Neural cell (in vitro differentiated cells): ENCODE results near the gene SF3B2. TPM values are rescaled to one million over a fixed set of nuclear protein-coding genes. Genes with fewer than 3 reads are reported as not detected.

Experiments used
- H2AFZ ChIP-seq: fragments of 200-600, 300-800 bp; sonication (generic), shearing (Covaris generic); 2 replicates; pipeline ENCODE4 v1.6.0; 2014; ENCODE audit warnings: low read depth, mild to moderate bottlenecking, antibody characterized with exemption, low read length, moderate library complexity
- H3F3A ChIP-seq: fragments of 200-600 bp; shearing (Covaris generic); 2 replicates; pipeline ENCODE4 v1.6.1; 2016; ENCODE audit warnings: mild to moderate bottlenecking, moderate library complexity, mixed read lengths, antibody characterized with exemption, low read length; ENCODE audit not compliant: insufficient read depth, poor library complexity, severe bottlenecking
- H3K27ac ChIP-seq: fragments of 200-600, 300-800 bp; sonication (generic), shearing (Covaris generic); 2 replicates; pipeline ENCODE4 v1.5.1; 2014; ENCODE audit warnings: mild to moderate bottlenecking, low read length, moderate library complexity
- H3K27me3 ChIP-seq: fragments of 300-800, 200-600 bp; sonication (generic), shearing (Covaris generic); 2 replicates; pipeline ENCODE4 v1.6.0; 2014; ENCODE audit warnings: mild to moderate bottlenecking, low read depth, low read length, moderate library complexity; ENCODE audit not compliant: insufficient read depth
- H3K36me3 ChIP-seq: fragments of 300-800, 200-600 bp; sonication (generic), shearing (Covaris generic); 2 replicates; pipeline ENCODE4 v1.5.1; 2014; ENCODE audit warnings: mild to moderate bottlenecking, antibody characterized with exemption, low read length, moderate library complexity; ENCODE audit not compliant: insufficient read depth
- H3K4me2 ChIP-seq: fragments of 300-800, 200-600 bp; sonication (generic), shearing (Covaris generic); 2 replicates; pipeline ENCODE4 v1.6.0; 2014; ENCODE audit warnings: mild to moderate bottlenecking, low read length
- H3K4me3 ChIP-seq: fragments of 300-800, 200-600 bp; sonication (generic), shearing (Covaris generic); 2 replicates; pipeline ENCODE4 v1.5.1; 2014; ENCODE audit warnings: mild to moderate bottlenecking, low read length, moderate library complexity
- H3K79me2 ChIP-seq: fragments of 200-600 bp; shearing (Covaris generic); replicated peaks from 2 replicates; pipeline ENCODE4 v1.6.0; 2014; ENCODE audit warnings: mild to moderate bottlenecking, low read length, moderate library complexity; ENCODE audit not compliant: insufficient read depth
- H3K9ac ChIP-seq: fragments of 300-800, 200-600 bp; sonication (generic), shearing (Covaris generic); 2 replicates; pipeline ENCODE4 v1.6.1; 2016; ENCODE audit warnings: mild to moderate bottlenecking, low read length, mixed read lengths
- H3K9me2 ChIP-seq: fragments of 200-600 bp; shearing (Covaris generic); 2 replicates; pipeline ENCODE4 v1.6.1; 2016; ENCODE audit warnings: mild to moderate bottlenecking, low read length, mixed read lengths; ENCODE audit not compliant: insufficient read depth
- H3K9me3 ChIP-seq: fragments of 200-600, 300-800 bp; sonication (generic), shearing (Covaris generic); 2 replicates; pipeline ENCODE4 v1.6.1; 2016; ENCODE audit warnings: mild to moderate bottlenecking, mixed run types, low read length, moderate library complexity, mixed read lengths
- H4K20me1 ChIP-seq: fragments of 200-600 bp; shearing (Covaris generic); 2 replicates; pipeline ENCODE4 v1.6.1; 2016; ENCODE audit warnings: mild to moderate bottlenecking, mixed run types; ENCODE audit not compliant: insufficient read depth
- CTCF ChIP-seq: fragments of 450-650 bp; IDR thresholded peaks from 2 replicates; pipeline ENCODE4 v1.5.1; 2014; ENCODE audit warnings: antibody characterized with exemption, mild to moderate bottlenecking, moderate library complexity; ENCODE audit not compliant: poor library complexity, severe bottlenecking
- EP300 ChIP-seq: fragments of 450-650 bp; conservative IDR thresholded peaks from 2 replicates; pipeline ENCODE4 v1.6.1; 2014; ENCODE audit warnings: antibody characterized with exemption, mild to moderate bottlenecking, moderate library complexity; ENCODE audit not compliant: poor library complexity, severe bottlenecking
- EZH2 ChIP-seq: fragments of 200-600, 300-800 bp; shearing (Covaris generic), sonication (generic); IDR thresholded peaks from 2 replicates; pipeline ENCODE4 v1.6.1; 2014; ENCODE audit warnings: antibody characterized with exemption, low read length, borderline replicate concordance, mild to moderate bottlenecking; ENCODE audit not compliant: insufficient read depth, poor library complexity, severe bottlenecking
- MXI1 ChIP-seq: fragments of 450-650 bp; conservative IDR thresholded peaks from 2 replicates; pipeline ENCODE4 v1.6.1; 2014; ENCODE audit warnings: antibody characterized with exemption, mild to moderate bottlenecking; ENCODE audit not compliant: poor library complexity, severe bottlenecking
- POLR2AphosphoS5 ChIP-seq: IDR thresholded peaks from 2 replicates; pipeline ENCODE4 v1.6.1; 2012
- RAD21 ChIP-seq: fragments of 450-650 bp; conservative IDR thresholded peaks from 2 replicates; pipeline ENCODE4 v1.6.1; 2014; ENCODE audit warnings: antibody characterized with exemption, mild to moderate bottlenecking, moderate library complexity
- REST ChIP-seq: IDR thresholded peaks from 2 replicates; pipeline ENCODE4 v1.6.1; 2012; ENCODE audit warnings: borderline replicate concordance
- SMC3 ChIP-seq: fragments of 450-650 bp; conservative IDR thresholded peaks from 2 replicates; pipeline ENCODE4 v1.6.1; 2014; ENCODE audit warnings: antibody characterized with exemption, mild to moderate bottlenecking, moderate library complexity; ENCODE audit not compliant: poor library complexity
- TAF1 ChIP-seq: IDR thresholded peaks from 2 replicates; pipeline ENCODE4 v1.6.1; 2012; ENCODE audit warnings: low read depth
- polyA plus RNA-seq: library from polyadenylated mRNA; depleted of rRNA; stranded (reverse); fragments of >200 nt; gene quantifications from 2 replicates; pipeline ENCODE4 v1.2.3, GENCODE V29; 2014

SF3B2 gene
- polyA plus RNA-seq, 1 donor from 2014 or later: 121 TPM

DNA sequence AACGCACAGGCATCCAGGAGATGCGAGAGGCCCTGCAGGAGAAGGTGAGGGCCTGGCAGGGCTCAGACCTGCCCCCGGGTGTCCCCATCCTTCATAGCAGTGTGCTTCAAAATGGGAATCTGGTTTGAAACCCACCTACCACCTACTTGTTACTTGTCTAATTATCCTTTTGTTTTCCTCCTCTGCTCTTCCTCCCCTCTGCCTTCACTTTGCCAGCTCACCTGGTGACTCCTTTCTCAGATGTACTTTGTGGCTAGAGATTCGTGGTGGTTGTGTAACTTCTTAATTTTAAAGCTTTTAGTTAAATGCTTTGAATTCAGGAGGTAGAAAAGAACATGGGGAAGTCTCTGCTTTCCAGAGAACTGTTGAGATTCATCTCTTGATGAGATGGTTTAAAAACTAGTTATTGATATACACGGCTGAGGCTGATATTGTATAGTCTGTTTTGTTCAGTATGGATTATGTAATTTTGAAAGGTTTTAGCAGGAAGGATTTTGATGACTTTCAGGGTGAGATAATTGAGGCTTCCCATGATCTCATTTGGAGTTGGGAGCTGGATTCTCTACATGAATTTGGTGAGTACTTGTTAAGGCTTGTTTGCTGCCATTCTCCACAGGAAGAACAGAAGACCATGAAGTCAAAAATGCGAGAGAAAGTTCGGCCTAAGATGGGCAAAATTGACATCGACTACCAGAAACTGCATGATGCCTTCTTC is 8.0 kb downstream of the SF3B2 start:
- H3K4me2 ChIP-seq: no peak overlapping the region
- H3K27ac ChIP-seq: no peak overlapping the region
- H4K20me1 ChIP-seq: no peaks in the 10 kb centered on the region
- H3K4me3 ChIP-seq: no peak overlapping the region
- H3K9me3 ChIP-seq: no peaks in the 10 kb centered on the region
- H3K79me2 ChIP-seq: peaks cover 7% of the 10 kb centered on the region
- peaks cover 8% of the 10 kb centered on the region for H3K36me3 ChIP-seq
- no peak overlapping the region for H3K9ac ChIP-seq
- H3K27me3 ChIP-seq: no peaks in the 10 kb centered on the region
- no peaks in the 10 kb centered on the region for H3F3A ChIP-seq
- no peaks in the 10 kb centered on the region for H3K9me2 ChIP-seq
- no peak for TF ChIP-seq CTCF
- no peak for TF ChIP-seq MXI1
- TF ChIP-seq SMC3: no peak
- TF ChIP-seq EP300: no peak
- no peak for TF ChIP-seq REST
- no peak for TF ChIP-seq TAF1
- no peak for TF ChIP-seq POLR2AphosphoS5
- TF ChIP-seq EZH2: no peak
- no peak for TF ChIP-seq RAD21
- no peak overlapping the region for H2AFZ ChIP-seq

- no peak overlapping the region for H3K4me2 ChIP-seq
- H3F3A ChIP-seq: no peaks in the 10 kb centered on the region
- no peak overlapping the region for H3K27ac ChIP-seq
- H3K9me2 ChIP-seq: no peaks in the 10 kb centered on the region
- peaks cover 4% of the 10 kb centered on the region for H3K79me2 ChIP-seq
- no peak overlapping the region for H3K4me3 ChIP-seq
- no peak overlapping the region for H2AFZ ChIP-seq
- peaks cover 8% of the 10 kb centered on the region for H3K36me3 ChIP-seq
- TF ChIP-seq MXI1: no peak
- no peak for TF ChIP-seq REST
- no peaks in the 10 kb centered on the region for H4K20me1 ChIP-seq
- no peaks in the 10 kb centered on the region for H3K27me3 ChIP-seq
- no peaks in the 10 kb centered on the region for H3K9me3 ChIP-seq
- H3K9ac ChIP-seq: no peak overlapping the region
These were observed 9.1 kb downstream of the SF3B2 start for GRCh38 chr11:66061268-66061667.
